Brain microvascular endothelial cell (primary cell): ENCODE data around the gene ITPK1.

Experiments used
- DNase-seq: peaks from one replicate; pipeline ENCODE4 v3.0.0-alpha.2; 2020
- H3K27ac ChIP-seq: fragments of 250-450 bp; sonication (Bioruptor Pico); 2 replicates; pipeline ENCODE4 v1.5.1; 2020; ENCODE audit warnings: mild to moderate bottlenecking, moderate library complexity
- H3K27me3 ChIP-seq: fragments of 250-450 bp; sonication (Bioruptor Pico); replicated peaks from 2 replicates; pipeline ENCODE4 v1.5.1; 2020; ENCODE audit warnings: mild to moderate bottlenecking
- H3K36me3 ChIP-seq: fragments of 250-450 bp; sonication (Bioruptor Pico); replicated peaks from 2 replicates; pipeline ENCODE4 v1.5.1; 2020; ENCODE audit warnings: mild to moderate bottlenecking
- H3K4me3 ChIP-seq: 2 replicates; pipeline ENCODE4 v1.5.1; 2011; ENCODE audit warnings: low read depth, mild to moderate bottlenecking, control low read depth, low read length, moderate library complexity
- in situ Hi-C: cut with HindIII; loops from 2 replicates; pipeline ENCODE4 v1.10.0; 2017; ENCODE audit warnings: low sequenced_read_pairs, low pct_ligation_motif_present
- TF ChIP-seq, protein P1 (sequence below): IDR thresholded peaks from 2 replicates; pipeline ENCODE4 v1.5.1; 2011; ENCODE audit warnings: low read depth, mild to moderate bottlenecking, moderate library complexity, low read length, control low read depth, inconsistent platforms; ENCODE audit errors: missing control alignments

The ITPK1 gene

DNA sequence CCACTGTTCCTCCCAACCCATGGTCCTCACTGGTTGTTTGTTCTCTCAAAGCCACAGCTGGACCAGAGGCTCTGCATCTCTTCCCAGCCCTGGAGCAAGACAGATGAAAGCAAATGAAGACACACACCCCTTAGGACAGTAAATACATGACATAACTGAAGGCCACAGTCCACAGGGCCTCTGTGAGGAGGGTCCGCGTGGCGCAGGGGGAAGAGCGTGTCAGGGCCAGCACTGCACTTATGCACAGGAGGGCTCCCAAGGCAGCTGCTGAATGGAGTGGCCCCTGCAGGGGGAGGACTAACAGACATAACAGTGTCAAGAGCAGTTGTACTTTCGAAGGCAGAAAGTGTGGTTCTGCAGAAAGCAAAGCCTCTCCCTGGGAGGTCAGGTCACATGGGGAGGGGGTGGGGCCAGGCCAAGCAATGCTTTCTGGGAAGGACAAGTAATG is 112.8 kb downstream of the ITPK1 start:
- Histone ChIP-seq H3K27ac (no peak overlapping the region), H3K4me3 (no peak overlapping the region), H3K36me3 (no peaks in the 10 kb centered on the region), H3K27me3 (no peaks in the 10 kb centered on the region)
- in situ Hi-C loops: no loop called here
- DNase-seq: no peak
- TF ChIP-seq, protein P1, sequence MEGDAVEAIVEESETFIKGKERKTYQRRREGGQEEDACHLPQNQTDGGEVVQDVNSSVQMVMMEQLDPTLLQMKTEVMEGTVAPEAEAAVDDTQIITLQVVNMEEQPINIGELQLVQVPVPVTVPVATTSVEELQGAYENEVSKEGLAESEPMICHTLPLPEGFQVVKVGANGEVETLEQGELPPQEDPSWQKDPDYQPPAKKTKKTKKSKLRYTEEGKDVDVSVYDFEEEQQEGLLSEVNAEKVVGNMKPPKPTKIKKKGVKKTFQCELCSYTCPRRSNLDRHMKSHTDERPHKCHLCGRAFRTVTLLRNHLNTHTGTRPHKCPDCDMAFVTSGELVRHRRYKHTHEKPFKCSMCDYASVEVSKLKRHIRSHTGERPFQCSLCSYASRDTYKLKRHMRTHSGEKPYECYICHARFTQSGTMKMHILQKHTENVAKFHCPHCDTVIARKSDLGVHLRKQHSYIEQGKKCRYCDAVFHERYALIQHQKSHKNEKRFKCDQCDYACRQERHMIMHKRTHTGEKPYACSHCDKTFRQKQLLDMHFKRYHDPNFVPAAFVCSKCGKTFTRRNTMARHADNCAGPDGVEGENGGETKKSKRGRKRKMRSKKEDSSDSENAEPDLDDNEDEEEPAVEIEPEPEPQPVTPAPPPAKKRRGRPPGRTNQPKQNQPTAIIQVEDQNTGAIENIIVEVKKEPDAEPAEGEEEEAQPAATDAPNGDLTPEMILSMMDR: no peak

DNA sequence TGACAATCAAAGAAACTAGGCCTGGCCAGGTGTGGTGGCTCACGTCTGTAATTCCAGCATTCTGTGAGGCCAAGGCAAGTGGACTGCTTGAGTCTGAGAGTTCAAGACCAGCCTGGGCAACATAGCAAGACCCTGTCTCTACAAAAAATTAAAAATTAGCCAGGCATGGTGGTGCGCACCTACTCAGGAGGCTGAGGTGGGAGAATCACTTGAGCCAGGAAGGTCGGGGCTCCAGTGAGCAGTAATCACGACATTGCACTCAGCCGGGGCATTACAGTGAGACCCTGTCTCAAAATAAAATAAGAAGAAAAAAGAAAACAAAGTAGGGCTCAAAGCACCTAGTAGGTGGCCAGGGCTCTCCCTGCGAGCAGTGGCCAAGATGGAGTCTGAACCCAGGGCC is 113.7 kb downstream of the ITPK1 start:
- H3K36me3 ChIP-seq: no peaks in the 10 kb centered on the region
- in situ Hi-C loops: no loop called here
- TF ChIP-seq, protein P1: no peak

DNA sequence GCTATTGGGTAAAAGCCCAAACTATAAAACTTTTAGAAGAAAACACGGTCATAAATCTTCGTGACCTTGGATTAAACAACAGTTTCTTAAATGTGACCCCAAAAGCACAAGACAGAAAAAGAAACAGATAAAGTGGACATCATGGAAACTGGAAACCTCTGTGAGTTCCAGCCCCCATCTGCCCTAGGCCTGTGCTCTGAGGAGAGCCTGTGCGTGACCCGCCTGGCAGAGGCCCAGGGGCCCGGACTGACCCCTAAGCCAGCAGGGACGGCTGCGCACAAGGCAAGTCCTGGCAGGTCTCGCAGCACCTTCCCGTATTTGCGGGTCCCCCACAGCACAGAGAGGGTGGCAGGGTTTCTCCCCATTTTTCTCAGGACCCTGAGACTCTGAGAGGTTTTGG is 116.8 kb downstream of the ITPK1 start:
- Histone ChIP-seq H3K27ac (no peak overlapping the region), H3K27me3 (no peaks in the 10 kb centered on the region), H3K36me3 (no peaks in the 10 kb centered on the region), H3K4me3 (no peak overlapping the region)
- in situ Hi-C loops: no loop called here
- DNase-seq: no peak
- TF ChIP-seq, protein P1: no peak

More for the DNA sequence above, 113.7 kb downstream of the ITPK1 start:
- DNase-seq: no peak
- Histone ChIP-seq H3K4me3 (no peak overlapping the region), H3K27ac (no peak overlapping the region), H3K27me3 (no peaks in the 10 kb centered on the region)

DNA sequence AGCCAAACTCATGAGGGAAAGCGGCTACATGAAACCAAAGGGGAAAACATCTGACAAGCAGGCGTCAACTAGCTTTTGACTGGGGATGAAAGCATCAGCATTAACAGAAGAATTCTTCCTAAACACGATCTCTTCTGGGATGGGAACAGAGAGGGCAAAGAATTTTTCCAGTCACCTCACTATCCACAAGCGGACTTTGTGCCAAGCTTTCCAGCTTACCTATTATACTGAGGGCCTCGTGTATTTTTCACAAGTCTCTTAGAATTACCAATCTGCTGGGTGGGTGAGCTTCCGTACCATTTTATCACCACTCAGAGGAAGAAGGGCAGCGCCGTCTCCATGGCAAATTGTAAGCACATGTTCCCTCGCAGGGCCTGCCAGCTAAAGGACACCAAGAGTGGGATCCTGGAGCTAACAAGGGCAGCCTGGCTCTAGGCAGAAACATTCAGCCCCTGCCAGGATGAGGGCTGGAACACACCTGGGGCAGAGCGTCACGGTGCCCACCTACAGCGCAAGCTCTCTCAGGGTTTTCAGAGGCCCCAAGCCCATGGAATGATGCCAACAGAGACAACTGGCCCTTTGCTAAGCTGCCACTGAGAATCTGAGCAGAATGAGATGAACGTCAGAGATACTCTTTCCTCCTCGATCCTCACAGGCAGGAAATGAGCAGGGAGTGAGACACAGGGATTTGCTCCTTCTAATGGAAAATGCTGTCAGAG is 118.2 kb downstream of the ITPK1 start:
- TF ChIP-seq, protein P1: no peak
- Histone ChIP-seq H3K4me3 (no peak overlapping the region), H3K27ac (no peak overlapping the region), H3K36me3 (no peaks in the 10 kb centered on the region), H3K27me3 (no peaks in the 10 kb centered on the region)
- in situ Hi-C loops: no loop called here
- no peak for DNase-seq

DNA sequence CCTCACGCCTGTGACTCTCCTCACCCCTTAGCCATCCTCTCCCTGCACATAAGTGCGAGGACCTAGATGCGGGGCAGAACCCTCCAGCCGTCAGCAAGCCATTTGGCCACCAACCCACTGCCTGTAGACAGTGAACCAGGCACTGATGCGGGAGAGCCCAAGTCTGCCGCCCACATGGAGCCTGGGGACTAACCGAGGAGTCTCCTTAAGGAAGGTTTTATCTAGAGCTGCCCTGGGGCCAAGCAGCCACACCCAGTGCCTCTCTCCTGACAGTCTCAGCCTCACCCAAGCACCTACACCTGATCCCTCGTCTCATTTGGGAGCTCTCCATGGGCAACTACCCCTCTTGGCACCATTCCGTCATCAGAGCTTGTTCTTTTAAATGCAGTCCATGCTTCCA is 120.1 kb downstream of the ITPK1 start:
- in situ Hi-C loops: no loop called here
- TF ChIP-seq, protein P1: no peak
- no peak for DNase-seq
- Histone ChIP-seq H3K36me3 (no peaks in the 10 kb centered on the region), H3K27ac (no peak overlapping the region), H3K4me3 (no peak overlapping the region), H3K27me3 (no peaks in the 10 kb centered on the region)

DNA sequence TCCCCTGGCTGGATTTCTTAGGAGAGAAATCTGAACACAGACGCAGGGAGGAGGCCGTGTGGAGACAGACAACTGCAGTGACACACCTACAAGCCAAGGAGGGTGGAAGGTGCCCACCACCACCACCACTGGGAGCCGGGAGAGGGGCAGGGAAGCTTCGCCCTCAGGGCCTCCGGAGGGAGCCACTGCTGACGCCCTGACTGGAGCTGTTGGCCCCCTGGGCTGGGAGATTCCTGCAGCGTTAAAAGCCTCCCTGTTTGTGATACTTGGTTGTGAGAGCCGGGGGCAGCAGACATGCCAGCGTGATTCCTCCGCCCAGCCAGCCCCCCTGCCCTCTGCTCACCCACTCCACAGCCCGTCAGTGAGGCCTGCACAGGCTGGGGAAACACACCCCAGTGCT is 120.8 kb downstream of the ITPK1 start:
- in situ Hi-C loops: no loop called here
- Histone ChIP-seq H3K27ac (no peak overlapping the region), H3K4me3 (no peak overlapping the region), H3K27me3 (no peaks in the 10 kb centered on the region), H3K36me3 (no peaks in the 10 kb centered on the region)
- TF ChIP-seq, protein P1: no peak
- DNase-seq: no peak
